Loucy (cell line): Measurements from ENCODE around the gene MACROH2A1.

Experiments
- CTCF ChIP-seq: fragments of 200-600 bp; sonication (generic); conservative IDR thresholded peaks from 2 replicates; pipeline ENCODE4 v1.5.1; 2014; ENCODE audit warnings: mild to moderate bottlenecking, antibody characterized with exemption, low read length
- EZH2phosphoT487 ChIP-seq: fragments of 200-600 bp; IDR thresholded peaks from 2 replicates; pipeline ENCODE4 v1.6.1; 2018; ENCODE audit warnings: antibody characterized with exemption, mild to moderate bottlenecking, moderate library complexity, borderline replicate concordance

DNA sequence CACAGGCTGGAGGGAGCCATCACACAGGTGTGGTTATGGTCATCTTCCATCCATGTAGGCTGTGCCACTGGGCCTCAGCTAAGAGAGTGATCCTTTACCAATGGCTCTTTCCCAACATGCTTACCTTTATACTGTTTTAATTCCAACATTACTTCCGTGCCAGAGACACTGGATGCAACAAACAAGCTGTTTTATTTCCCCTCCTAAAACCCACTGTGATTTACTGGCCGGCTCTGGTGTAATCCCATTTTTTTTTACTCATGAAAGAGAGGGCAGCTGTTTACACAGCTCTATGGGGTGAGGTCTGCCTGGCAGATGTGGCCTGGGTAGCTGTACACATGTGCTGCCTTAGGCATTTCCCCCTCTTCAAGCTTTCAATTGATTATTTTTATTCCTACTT, 58.5 kb downstream of the MACROH2A1 start:
- TF ChIP-seq CTCF (no peak), EZH2phosphoT487 (no peak)
